Esophagus muscularis mucosa (tissue), 4 donors: ENCODE results near the gene KIF23. TPM values are rescaled to one million over a fixed set of nuclear protein-coding genes. Genes with fewer than 3 reads are reported as not detected.

Experiments
- DNase-seq: peaks from one replicate; pipeline ENCODE4 v3.0.0-alpha.2; 2017; ENCODE audit errors: extremely low spot score
- H3K27ac ChIP-seq, 4 donors: fragments of 200-600 bp; sonication (generic); replicated peaks in 1 of 4; 1 replicate in 3 of 4; 2 replicates in 1 of 4; pipeline ENCODE4 v1.5.1; 2016 to 2019; ENCODE audit warnings: mild to moderate bottlenecking in 1 of 4
- H3K27me3 ChIP-seq, 4 donors: fragments of 200-600 bp; sonication (generic); one replicate each; pipeline versions ENCODE4 v1.5.1 to v1.6.0; 2016 to 2019
- H3K36me3 ChIP-seq, 4 donors: fragments of 200-600 bp; sonication (generic); one replicate each; pipeline ENCODE4 v1.5.1; 2016 to 2019
- H3K4me1 ChIP-seq, 4 donors: fragments of 200-600 bp; sonication (generic); one replicate each; pipeline ENCODE4 v1.5.1; 2016 to 2019
- H3K4me3 ChIP-seq, 4 donors: fragments of 200-600 bp; sonication (generic); 1 replicate in 2 of 4; 2 replicates in 2 of 4; pipeline ENCODE4 v1.5.1; 2016 to 2019; ENCODE audit warnings: mild to moderate bottlenecking in 4 of 4, moderate library complexity in 1 of 4
- H3K9me3 ChIP-seq, 4 donors: fragments of 200-600 bp; sonication (generic); 1 replicate in 3 of 4; 2 replicates in 1 of 4; pipeline ENCODE4 v1.5.1; 2016 to 2019
- EP300 ChIP-seq: sonication (generic); formaldehyde crosslinking; IDR thresholded peaks from one replicate; pipeline ENCODE4 v1.6.1; 2017; ENCODE audit warnings: antibody characterized with exemption
- POLR2A ChIP-seq: fragments of 450-650 bp; IDR thresholded peaks from one replicate; pipeline ENCODE4 v1.6.1; 2017; ENCODE audit warnings: antibody characterized with exemption, moderate library complexity, mild to moderate bottlenecking, low read depth
- POLR2AphosphoS5 ChIP-seq, 2 donors: sonication (generic); formaldehyde crosslinking; IDR thresholded peaks; one replicate each; pipeline ENCODE4 v1.6.1; 2017; ENCODE audit warnings: antibody characterized with exemption in 2 of 2
- WGBS: methylation state at CpG from one replicate; pipeline ENCODE4 v1.1.5; 2018; 5-methylcytosine and 5-hydroxymethylcytosine counted together
- intact Hi-C: fragments of 100-400 bp; cut with DNase I; formaldehyde crosslinking; loops from one replicate; pipeline ENCODE4 v1.15.1; 2023
- total RNA-seq, 4 donors: library from RNA; depleted of rRNA; stranded (reverse); fragments of >200 nt; gene quantifications; one replicate each; pipeline versions ENCODE4 v1.1.0 to v1.2.1, GENCODE V29; 2016
- TF ChIP-seq, protein P1 (sequence below), 3 experiments: fragments of 200-600 bp in 2 of 3; fragments of 450-650 bp in 1 of 3; sonication (generic) in 2 of 3; IDR thresholded peaks; one replicate each; pipeline ENCODE4 v1.5.1; 2017 to 2019; ENCODE audit warnings: antibody characterized with exemption in 3 of 3, mild to moderate bottlenecking in 2 of 3, moderate library complexity in 1 of 3

Gene KIF23
- total RNA-seq, 4 donors from 2014 or later = 1.7 to 7.1 (median 4.9) TPM

DNA sequence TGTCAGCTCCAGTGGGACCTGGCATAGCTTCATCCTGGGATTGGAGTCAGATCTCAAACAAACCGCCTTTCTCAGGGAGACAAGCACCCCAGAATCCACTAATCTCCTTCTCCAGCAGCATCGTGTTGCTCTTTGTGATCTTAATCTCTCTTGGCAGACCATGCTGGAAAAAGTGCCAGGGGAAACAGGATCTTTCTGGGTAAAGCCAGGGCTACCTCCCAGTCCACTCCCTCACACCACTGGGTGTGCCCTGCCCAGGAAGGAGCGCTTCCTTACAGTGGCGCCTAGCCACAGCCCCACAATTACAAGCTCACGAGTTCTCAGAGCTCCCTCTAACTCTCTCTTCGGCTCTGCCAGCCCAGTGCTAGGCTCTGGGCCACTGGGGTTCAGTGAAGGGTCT is 70.7 kb downstream of the KIF23 start:
- DNase-seq = no peak
- Histone ChIP-seq H3K27me3 (no peaks in the 10 kb centered on the region), H3K36me3 (no peaks in the 10 kb centered on the region), H3K27ac (no peak overlapping the region), H3K9me3 (no peaks in the 10 kb centered on the region), H3K4me1 (peaks cover 0 to 12% (median 7%) of the 10 kb centered on the region in 4 donors), H3K4me3 (no peak overlapping the region)
- WGBS = 54% methylated on average over 6 of the region's 6 CpGs
- intact Hi-C loops = no loop called here
- TF ChIP-seq POLR2A (no peak), POLR2AphosphoS5 (IDR thresholded peaks at IDR 0.05) (no peak), EP300 (no peak)
- TF ChIP-seq, protein P1, sequence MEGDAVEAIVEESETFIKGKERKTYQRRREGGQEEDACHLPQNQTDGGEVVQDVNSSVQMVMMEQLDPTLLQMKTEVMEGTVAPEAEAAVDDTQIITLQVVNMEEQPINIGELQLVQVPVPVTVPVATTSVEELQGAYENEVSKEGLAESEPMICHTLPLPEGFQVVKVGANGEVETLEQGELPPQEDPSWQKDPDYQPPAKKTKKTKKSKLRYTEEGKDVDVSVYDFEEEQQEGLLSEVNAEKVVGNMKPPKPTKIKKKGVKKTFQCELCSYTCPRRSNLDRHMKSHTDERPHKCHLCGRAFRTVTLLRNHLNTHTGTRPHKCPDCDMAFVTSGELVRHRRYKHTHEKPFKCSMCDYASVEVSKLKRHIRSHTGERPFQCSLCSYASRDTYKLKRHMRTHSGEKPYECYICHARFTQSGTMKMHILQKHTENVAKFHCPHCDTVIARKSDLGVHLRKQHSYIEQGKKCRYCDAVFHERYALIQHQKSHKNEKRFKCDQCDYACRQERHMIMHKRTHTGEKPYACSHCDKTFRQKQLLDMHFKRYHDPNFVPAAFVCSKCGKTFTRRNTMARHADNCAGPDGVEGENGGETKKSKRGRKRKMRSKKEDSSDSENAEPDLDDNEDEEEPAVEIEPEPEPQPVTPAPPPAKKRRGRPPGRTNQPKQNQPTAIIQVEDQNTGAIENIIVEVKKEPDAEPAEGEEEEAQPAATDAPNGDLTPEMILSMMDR (IDR thresholded peaks at IDR 0.05) = no peak

DNA sequence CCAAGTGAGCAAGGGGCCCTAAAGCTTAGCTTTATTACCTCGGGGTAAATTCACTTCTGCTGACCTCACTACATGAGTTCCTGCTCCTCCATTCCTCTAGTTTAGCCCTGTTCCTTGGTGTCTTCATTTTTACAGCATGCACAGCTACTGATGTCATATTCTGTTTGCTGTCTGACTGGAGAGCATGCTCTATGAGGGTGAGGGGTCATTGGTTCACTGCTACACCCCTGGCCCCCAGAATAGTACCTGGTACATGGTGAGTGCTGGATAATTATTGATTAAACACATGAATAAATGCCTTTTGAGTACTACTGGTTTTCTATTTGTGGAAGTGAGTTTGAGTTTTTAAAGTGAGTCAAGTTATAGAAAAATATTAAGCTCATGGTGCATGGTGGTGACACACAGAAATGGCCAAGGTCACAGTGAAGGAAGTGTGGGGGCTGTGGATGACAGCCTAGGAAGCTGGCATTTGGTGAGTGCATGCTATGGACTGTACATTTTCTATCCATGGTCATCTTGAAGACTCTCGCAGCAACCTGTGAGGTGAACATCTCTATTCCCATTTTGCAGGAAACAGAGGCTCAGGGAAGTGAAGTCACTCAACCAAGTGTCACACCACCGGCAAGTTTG is 72.4 kb downstream of the KIF23 start:
- 94% methylated on average over 3 of the region's 3 CpGs for WGBS
- no peak overlapping the region for H3K4me3 ChIP-seq
- peaks cover 0 to 19% (median 8%) of the 10 kb centered on the region in 4 donors for H3K4me1 ChIP-seq
- no peaks in the 10 kb centered on the region for H3K9me3 ChIP-seq
- DNase-seq = no peak
- intact Hi-C loops = no loop called here
- H3K36me3 ChIP-seq = no peaks in the 10 kb centered on the region
- no peaks in the 10 kb centered on the region for H3K27me3 ChIP-seq
- TF ChIP-seq, protein P1 (IDR thresholded peaks at IDR 0.05) = no peak
- TF ChIP-seq POLR2AphosphoS5 (IDR thresholded peaks at IDR 0.05) (no peak), POLR2A (no peak), EP300 (no peak)
- no peak overlapping the region for H3K27ac ChIP-seq

DNA sequence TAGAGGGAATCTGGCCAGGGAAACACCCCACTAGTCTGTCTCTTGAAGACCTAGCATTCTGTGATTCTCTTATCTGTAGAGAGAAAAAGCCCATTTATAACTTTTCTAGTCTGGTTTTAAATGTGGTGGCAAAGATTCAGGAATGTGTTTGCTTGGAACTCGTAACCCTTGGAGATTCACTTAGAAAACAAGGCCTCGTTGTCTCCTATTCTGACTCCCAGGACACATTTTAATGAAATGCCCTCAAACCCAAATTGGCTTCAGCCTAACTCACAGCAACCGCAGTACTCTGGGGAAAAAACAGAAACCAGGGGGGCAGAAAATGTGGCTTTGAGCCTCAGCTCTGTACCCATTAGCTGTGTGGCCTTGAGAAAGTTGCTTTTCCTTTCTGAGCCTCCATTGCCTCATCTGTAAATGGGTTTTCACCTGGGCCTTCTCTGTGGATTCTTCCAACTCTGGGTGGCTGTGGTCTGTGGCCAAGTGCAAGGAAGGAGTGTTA is 75.0 kb downstream of the KIF23 start:
- intact Hi-C loops = no loop called here
- peaks cover 0 to 19% (median 8%) of the 10 kb centered on the region in 4 donors for H3K4me1 ChIP-seq
- no peak overlapping the region for H3K4me3 ChIP-seq
- peak overlapping the region in 1 of 4 donors; percentile 45 for H3K27ac ChIP-seq
- H3K27me3 ChIP-seq = no peaks in the 10 kb centered on the region
- 60% methylated on average over 3 of the region's 3 CpGs for WGBS
- H3K36me3 ChIP-seq = no peaks in the 10 kb centered on the region
- no peak for DNase-seq
- H3K9me3 ChIP-seq = no peaks in the 10 kb centered on the region
- TF ChIP-seq, protein P1 (IDR thresholded peaks at IDR 0.05) = no peak
- TF ChIP-seq POLR2A (no peak), POLR2AphosphoS5 (IDR thresholded peaks at IDR 0.05) (no peak), EP300 (no peak)

DNA sequence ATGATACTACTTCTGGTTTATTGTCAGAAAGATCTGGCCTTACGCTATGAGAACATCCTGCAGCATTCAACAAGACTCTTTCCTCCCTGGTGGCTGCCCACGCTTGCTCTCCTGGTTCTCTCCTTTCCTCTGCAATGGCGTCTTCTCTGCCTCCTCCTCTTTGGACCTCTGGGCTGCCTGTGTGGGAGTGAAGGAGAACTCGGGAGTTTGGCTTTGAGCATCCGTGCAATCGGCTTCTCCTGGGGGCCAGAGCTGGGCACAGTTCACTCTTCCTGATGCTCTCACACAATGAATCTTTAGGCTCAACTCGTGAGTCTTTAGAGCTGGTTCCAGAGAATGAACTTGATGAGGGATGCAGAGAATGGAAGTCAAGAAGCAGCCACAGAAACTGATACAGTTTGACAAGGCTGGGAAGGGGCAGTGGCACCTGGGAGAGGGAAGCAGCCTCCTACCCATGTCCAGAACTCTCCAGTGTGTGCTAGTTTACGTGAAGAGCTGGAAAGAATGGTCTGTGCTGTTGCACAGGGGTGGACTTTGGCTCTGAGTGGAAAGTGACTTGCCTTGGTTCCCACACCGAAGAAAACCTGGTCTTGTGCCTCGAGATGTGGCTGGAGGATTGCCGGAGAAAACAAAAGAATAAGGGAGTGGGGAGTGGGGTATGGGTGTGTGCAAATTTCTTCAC is 76.3 kb downstream of the KIF23 start:
- H3K4me3 ChIP-seq = no peak overlapping the region
- intact Hi-C loops = no loop called here
- no peaks in the 10 kb centered on the region for H3K27me3 ChIP-seq
- H3K27ac ChIP-seq = peak overlapping the region in 3 of 4 donors; percentile 22 to 32 (median 23)
- no peak for DNase-seq
- TF ChIP-seq, protein P1 (IDR thresholded peaks at IDR 0.05) = no peak
- TF ChIP-seq POLR2AphosphoS5 (IDR thresholded peaks at IDR 0.05) (no peak), POLR2A (no peak)
- no peaks in the 10 kb centered on the region for H3K9me3 ChIP-seq
- WGBS = 66% methylated on average over 11 of the region's 11 CpGs
- peaks cover 0 to 19% (median 8%) of the 10 kb centered on the region in 4 donors for H3K4me1 ChIP-seq
- no peaks in the 10 kb centered on the region for H3K36me3 ChIP-seq
